Activated CD4-positive, alpha-beta T cell treated with anti-CD3 and anti-CD28 coated beads, Interleukin-10, Interleukin-2, amounts not matched to agents 100 ng/mL and 50 ng/mL, durations not matched to agents 16 hours and 8 hours (primary cell): ENCODE data around the gene JARID2.
"Not testable (repeated sequence)": the region's sequence is repeated elsewhere in the genome, so short reads cannot be mapped to it uniquely, and the experiment has no call there.

ENCODE experiments used
- DNase-seq: peaks from one replicate; pipeline ENCODE4 v3.0.0-alpha.2; 2020

The JARID2 gene

GRCh38 chr6:15316754-15317153, 70.9 kb downstream of the JARID2 start:
- DNase-seq: no peak

- DNase-seq: no peak
Observed at GRCh38 chr6:15317251-15317650, 71.4 kb downstream of the JARID2 start.

DNA sequence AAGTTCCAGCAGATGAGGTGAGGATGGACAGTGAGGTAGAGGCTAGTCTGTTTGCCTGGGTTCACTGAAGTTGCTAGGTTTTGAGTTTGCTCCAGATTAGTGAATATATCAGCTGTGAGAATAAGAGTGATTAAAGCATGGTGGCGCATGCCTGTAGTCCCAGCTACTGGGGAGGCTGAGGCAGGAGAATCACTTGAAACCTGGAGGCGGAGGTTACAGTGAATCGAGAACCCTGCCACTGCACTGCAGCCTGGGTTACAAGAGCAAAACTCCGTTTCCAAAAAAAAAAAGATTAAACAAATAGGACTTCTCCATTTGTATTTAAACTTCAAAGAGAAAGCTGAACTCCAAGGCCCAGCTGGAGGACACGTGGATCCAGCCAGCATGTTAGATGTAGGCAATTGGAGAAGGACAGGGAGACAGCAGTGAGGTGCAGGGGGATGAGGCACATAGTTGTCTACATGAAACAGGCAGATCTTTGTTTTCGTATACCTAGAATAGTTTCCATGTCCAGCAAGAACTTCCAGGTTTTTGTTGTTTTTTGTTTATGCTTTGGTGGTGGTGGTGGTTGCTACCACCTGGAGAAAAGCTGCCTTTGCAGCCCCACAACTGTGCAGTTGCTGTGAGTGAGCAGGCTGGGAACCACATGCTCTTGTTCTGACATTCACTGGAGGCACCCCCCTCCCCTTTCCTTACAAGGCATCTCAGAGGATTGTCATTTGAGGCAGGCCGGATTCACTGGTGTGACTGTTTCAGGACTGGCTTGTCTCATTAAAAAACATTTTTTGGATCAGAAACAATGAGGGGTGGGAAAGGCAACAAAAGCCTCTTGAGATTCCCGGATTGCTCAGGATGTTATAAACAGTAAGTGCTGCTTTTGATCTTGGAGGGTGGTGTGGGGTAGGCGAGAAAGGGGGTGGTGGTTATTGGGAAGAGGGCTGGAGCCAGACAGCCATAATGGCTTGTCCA, 72.3 kb downstream of the JARID2 start:
- DNase-seq: peak; percentile 44

DNA sequence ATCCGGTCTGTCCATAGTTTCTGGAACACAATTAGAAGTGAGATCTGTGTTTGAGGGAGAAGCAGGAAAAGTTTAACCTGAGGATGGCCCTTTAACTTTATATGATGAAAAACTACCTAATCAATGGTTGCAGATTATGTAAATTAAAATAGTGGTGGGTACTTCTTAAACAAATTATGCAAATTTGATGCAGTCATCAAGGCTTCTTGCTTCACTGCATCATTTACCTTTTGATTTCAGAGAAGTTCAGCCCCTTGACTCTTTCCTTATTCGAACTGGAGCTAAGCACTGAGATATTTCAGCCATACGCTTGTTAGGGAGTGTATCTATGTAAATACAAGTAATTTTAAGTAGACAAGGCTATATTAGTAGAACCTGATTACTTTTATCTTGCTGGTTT, 73.8 kb downstream of the JARID2 start:
- no peak for DNase-seq

DNA sequence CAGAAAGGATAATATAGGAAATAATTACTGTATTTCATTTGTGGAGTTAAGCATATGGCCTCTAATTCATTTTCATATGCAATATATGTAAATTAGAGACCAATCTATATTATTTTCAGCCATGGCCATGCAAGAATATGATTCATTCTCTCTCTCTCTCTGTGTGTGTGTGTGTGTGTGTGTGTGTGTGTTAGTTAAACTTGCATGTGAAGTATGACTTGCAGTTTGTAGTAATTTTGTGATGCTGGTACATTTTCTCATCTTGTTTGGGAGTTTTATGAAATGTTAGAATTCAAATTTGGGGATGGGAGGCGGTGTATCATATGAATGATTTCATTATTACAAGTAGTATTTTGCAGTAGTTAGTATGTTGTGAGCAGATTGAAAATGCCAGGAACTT, 74.8 kb downstream of the JARID2 start:
- no peak for DNase-seq

GRCh38 chr6:15322184-15322583, 76.3 kb downstream of the JARID2 start:
- no peak for DNase-seq

GRCh38 chr6:15322781-15323536, 77.1 kb downstream of the JARID2 start:
- no peak for DNase-seq

DNA sequence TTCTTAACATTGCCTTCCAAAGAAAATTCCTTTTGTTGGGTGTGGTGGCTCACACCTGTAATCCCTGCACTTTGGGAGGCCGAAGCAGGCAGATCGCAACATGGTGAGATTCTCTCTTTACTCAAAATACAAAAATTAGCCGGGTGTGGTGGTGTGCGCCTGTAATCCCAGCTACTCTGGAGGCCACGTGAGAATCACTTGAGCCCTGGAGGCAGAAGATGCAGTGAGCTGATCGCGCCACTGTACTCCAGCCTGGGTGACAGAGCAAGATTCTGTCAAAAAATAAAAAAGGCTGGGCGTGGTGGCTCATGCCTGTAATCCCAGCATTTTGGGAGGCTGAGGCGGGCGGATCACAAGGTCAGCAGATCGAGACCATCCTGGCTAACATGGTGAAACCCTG, 77.7 kb downstream of the JARID2 start:
- not testable (repeated sequence) for DNase-seq

GRCh38 chr6:15324427-15324985, 78.6 kb downstream of the JARID2 start:
- DNase-seq: no peak

DNA sequence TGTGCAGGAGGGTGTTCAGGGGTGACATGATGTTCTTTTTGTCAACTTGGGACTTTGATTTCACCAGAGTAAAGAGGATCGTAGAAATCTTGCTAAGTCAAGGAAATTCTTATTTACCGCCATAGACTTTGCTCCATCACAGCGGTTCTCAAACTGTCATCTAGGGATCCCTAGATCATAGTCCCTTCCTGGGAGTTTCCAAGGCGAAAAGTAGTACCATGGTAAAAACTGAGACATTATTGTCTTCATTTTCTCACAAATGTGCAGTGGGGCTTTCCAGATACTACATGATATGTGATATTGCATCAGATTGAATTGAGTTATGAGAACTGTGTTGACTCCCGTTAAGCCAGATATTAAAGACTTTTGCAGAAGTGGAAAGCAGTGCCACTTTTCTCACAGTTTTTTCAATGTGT, 79.7 kb downstream of the JARID2 start:
- DNase-seq: peak; percentile 45

- DNase-seq: peak; percentile 36
Observed at GRCh38 chr6:15326067-15326614, 80.3 kb downstream of the JARID2 start.

- peak; percentile 64 for DNase-seq
Observed at GRCh38 chr6:15327271-15327670, 81.4 kb downstream of the JARID2 start.

GRCh38 chr6:15329197-15329671, 83.4 kb downstream of the JARID2 start:
- no peak for DNase-seq

- no peak for DNase-seq
Observed at GRCh38 chr6:15330174-15330944, 84.5 kb downstream of the JARID2 start.

DNA sequence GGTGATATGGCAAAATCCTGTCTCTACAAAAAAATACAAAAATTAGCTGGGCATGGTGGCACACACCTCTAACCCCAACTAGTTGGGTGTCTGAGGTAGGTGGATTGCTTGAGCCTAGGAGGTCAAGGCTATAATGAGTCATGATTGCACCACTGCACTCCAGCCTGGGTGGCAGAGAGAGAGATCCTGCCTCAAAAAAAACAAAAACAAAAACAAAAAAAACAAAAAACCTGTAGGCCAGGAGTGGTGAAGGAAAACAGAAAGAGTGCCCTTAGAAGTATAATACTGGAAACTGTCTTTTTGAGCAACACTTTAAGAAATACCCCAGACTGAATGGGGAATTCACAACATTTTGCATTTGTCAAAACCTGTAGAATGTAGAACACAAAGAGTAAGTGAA, 85.3 kb downstream of the JARID2 start:
- DNase-seq: peak; percentile 58

- DNase-seq: no peak
Observed at GRCh38 chr6:15331629-15332251, 85.9 kb downstream of the JARID2 start.

DNA sequence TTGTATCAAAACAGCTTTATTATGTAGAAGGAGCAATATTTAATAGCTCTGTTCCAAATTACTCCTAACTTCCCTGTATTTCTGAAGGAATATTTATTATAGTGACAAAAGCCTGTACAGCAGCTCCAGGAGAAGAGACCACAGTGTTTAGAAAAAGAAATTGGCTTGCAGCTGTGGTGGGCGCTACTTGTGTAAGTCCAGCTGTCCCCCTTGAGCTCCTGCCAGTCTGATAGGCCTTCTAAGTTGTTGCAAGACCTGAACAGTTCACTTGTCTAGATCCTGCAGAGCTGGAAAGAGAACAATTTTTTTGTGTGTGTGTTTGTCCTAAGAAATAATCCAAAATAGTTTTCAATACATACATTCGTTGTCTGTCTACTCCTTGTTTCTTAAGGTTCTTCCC, 86.6 kb downstream of the JARID2 start:
- no peak for DNase-seq

- DNase-seq: no peak
Observed at GRCh38 chr6:15335385-15335784, 89.5 kb downstream of the JARID2 start.

DNA sequence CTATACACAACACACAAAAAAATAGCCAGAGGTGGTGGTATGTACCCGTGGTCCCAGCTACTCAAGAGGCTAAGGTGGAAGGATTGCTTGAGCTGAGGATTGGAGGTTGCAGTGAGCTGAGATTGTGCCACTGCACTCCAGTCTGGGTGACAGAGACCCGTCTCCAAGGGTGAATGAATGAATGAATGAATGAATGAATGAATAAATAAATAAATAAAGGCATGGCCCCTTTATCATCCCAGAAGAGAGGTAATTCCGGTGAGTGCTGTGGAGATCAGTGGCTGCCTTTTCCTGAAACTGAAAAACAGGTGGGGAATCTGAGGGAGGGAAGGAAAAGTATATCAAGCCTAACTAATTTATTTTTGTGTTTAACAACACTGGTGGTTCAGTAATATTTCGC, 90.0 kb downstream of the JARID2 start:
- DNase-seq: no peak

- DNase-seq: no peak
Observed at GRCh38 chr6:15336900-15337560, 91.2 kb downstream of the JARID2 start.

DNA sequence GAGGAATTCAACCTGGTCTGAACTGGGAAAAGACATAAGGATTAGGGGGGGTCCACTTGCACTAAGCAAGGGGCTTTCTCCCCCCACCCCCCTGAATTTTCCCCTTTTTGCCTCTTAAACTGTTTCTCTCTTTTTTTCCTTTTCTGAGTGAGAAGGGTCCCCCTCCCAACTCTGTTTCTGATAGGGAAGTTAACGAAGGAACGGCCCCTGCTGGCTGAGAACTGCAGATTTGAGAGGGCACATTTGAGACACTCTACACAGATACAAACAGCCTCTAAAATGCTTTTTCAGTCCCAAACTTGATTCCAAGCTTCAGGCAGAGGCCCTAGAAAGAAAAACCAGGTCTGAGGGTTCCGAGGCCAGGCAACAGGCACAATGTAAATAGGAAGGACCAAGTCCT, 91.7 kb downstream of the JARID2 start:
- DNase-seq: no peak
